Neural crest cell (in vitro differentiated cells): ENCODE results near the gene SLC41A1. TPM values are rescaled to one million over a fixed set of nuclear protein-coding genes. Genes with fewer than 3 reads are reported as not detected.

Experiments used
- DNase-seq: peaks from one replicate; pipeline ENCODE4 v3.0.0; 2021; ENCODE audit warnings: low read depth, mixed read lengths, low spot score
- H3K27ac Mint-ChIP-seq: one replicate; pipeline ENCODE4 v1.8.0; 2021; ENCODE audit warnings: mild to moderate bottlenecking, mixed read lengths; ENCODE audit not compliant: unreplicated experiment
- H3K27me3 Mint-ChIP-seq: 2 replicates; pipeline ENCODE4 v1.8.0; 2021; ENCODE audit warnings: low read depth, mild to moderate bottlenecking, mixed read lengths
- H3K36me3 Mint-ChIP-seq: 2 replicates; pipeline ENCODE4 v1.8.0; 2021; ENCODE audit warnings: low read depth, mild to moderate bottlenecking, mixed read lengths
- H3K4me1 Mint-ChIP-seq: 2 replicates; pipeline ENCODE4 v1.8.0; 2021; ENCODE audit warnings: mixed read lengths
- H3K4me3 Mint-ChIP-seq: one replicate; pipeline ENCODE4 v1.8.0; 2021; ENCODE audit warnings: mild to moderate bottlenecking, mixed read lengths
- H3K9me3 Mint-ChIP-seq: 2 replicates; pipeline ENCODE4 v1.8.0; 2021; ENCODE audit warnings: mixed read lengths
- CTCF ChIP-seq: fragments of 200-600 bp; sonication (generic); conservative IDR thresholded peaks from 2 replicates; pipeline ENCODE4 v1.5.0; 2021; ENCODE audit warnings: antibody characterized with exemption, mild to moderate bottlenecking
- total RNA-seq: library from RNA; stranded (reverse); gene quantifications from 2 replicates; pipeline ENCODE4 v1.2.1, GENCODE V29; 2021

The SLC41A1 gene
- total RNA-seq, 1 donor from 2014 or later = 25.7 TPM

- peaks cover 10% of the 10 kb centered on the region for H3K36me3 Mint-ChIP-seq
- H3K4me3 Mint-ChIP-seq = peak overlapping the region; percentile 99
- H3K27me3 Mint-ChIP-seq = peaks cover 7% of the 10 kb centered on the region
- DNase-seq = no peak
- no peak overlapping the region for H3K27ac Mint-ChIP-seq
- peaks cover 57% of the 10 kb centered on the region for H3K4me1 Mint-ChIP-seq
- no peaks in the 10 kb centered on the region for H3K9me3 Mint-ChIP-seq
- TF ChIP-seq CTCF = no peak
Measured at GRCh38 chr1:205746757-205747412, 66.1 kb downstream of the SLC41A1 start.

GRCh38 chr1:205744403-205744802 is 68.6 kb downstream of the SLC41A1 start:
- no peak for DNase-seq
- peaks cover 49% of the 10 kb centered on the region for H3K4me1 Mint-ChIP-seq

GRCh38 chr1:205743977-205744376 is 69.0 kb downstream of the SLC41A1 start:
- peaks cover 2% of the 10 kb centered on the region for H3K27me3 Mint-ChIP-seq
- no peak for DNase-seq
- peak overlapping the region; percentile 1 for H3K4me3 Mint-ChIP-seq
- no peak overlapping the region for H3K27ac Mint-ChIP-seq
- H3K36me3 Mint-ChIP-seq = peaks cover 6% of the 10 kb centered on the region
- TF ChIP-seq CTCF = no peak
- no peaks in the 10 kb centered on the region for H3K9me3 Mint-ChIP-seq
- peaks cover 50% of the 10 kb centered on the region for H3K4me1 Mint-ChIP-seq

More at GRCh38 chr1:205744403-205744802, 68.6 kb downstream of the SLC41A1 start:
- Mint-ChIP-seq H3K27me3 (peaks cover 2% of the 10 kb centered on the region), H3K27ac (no peak overlapping the region), H3K36me3 (peaks cover 6% of the 10 kb centered on the region), H3K9me3 (no peaks in the 10 kb centered on the region), H3K4me3 (peak overlapping the region; percentile 1)
- no peak for TF ChIP-seq CTCF

- peak overlapping the region; percentile 57 for H3K4me3 Mint-ChIP-seq
- DNase-seq = no peak
- no peak for TF ChIP-seq CTCF
- peaks cover 42% of the 10 kb centered on the region for H3K4me1 Mint-ChIP-seq
- H3K36me3 Mint-ChIP-seq = peaks cover 10% of the 10 kb centered on the region
- H3K9me3 Mint-ChIP-seq = no peaks in the 10 kb centered on the region
- H3K27me3 Mint-ChIP-seq = no peaks in the 10 kb centered on the region
- H3K27ac Mint-ChIP-seq = no peak overlapping the region
Measured at GRCh38 chr1:205741681-205742080, 71.3 kb downstream of the SLC41A1 start.

GRCh38 chr1:205739348-205740160 is 73.4 kb downstream of the SLC41A1 start:
- Mint-ChIP-seq H3K4me1 (peaks cover 34% of the 10 kb centered on the region), H3K36me3 (peaks cover 10% of the 10 kb centered on the region), H3K27ac (no peak overlapping the region), H3K4me3 (no peak overlapping the region), H3K27me3 (no peaks in the 10 kb centered on the region), H3K9me3 (no peaks in the 10 kb centered on the region)
- no peak for DNase-seq
- TF ChIP-seq CTCF = no peak

Other genes with a start within 250 kb of the SLC41A1 start
- gene ELK4, start 181.2 kb downstream of the SLC41A1 start, total RNA-seq = 30.1 and 33.1 TPM in 2 replicates
- gene SLC45A3, start 132.7 kb downstream of the SLC41A1 start, total RNA-seq = 13.1 and 14.0 TPM in 2 replicates
- 440 and 491 TPM in 2 replicates for gene NUCKS1, start 63.0 kb downstream of the SLC41A1 start, total RNA-seq
- 8.8 and 9.0 TPM in 2 replicates for gene RAB29, start 37.7 kb downstream of the SLC41A1 start, total RNA-seq
- not detected in 2 replicates for gene PM20D1, start 36.9 kb upstream of the SLC41A1 start, total RNA-seq
- 0.16 TPM in 1 of 2 replicates, not detected in the other for gene SLC26A9, start 130.3 kb upstream of the SLC41A1 start, total RNA-seq
- 4.4 and 4.5 TPM in 2 replicates for gene RAB7B, start 190.2 kb upstream of the SLC41A1 start, total RNA-seq
- not detected in 2 replicates for gene CTSE, start 210.7 kb upstream of the SLC41A1 start, total RNA-seq
- 0.48 and 0.93 TPM in 2 replicates for gene RHEX, start 240.0 kb upstream of the SLC41A1 start, total RNA-seq